ES-I3 (cell line): Measurements from ENCODE around the gene TBX4.

ENCODE experiments used
- H3K36me3 ChIP-seq: 2 replicates; pipeline ENCODE4 v1.6.1; 2013; ENCODE audit warnings: mild to moderate bottlenecking, low read length, control low read depth, moderate library complexity; ENCODE audit not compliant: insufficient read depth
- H3K4me1 ChIP-seq: 2 replicates; pipeline ENCODE4 v1.6.1; 2013; ENCODE audit warnings: mild to moderate bottlenecking, control low read depth, low read length; ENCODE audit not compliant: insufficient read depth
- H3K9ac ChIP-seq: 2 replicates; pipeline ENCODE4 v1.6.1; 2013; ENCODE audit warnings: low read depth, mild to moderate bottlenecking, low read length, moderate library complexity
- H3K9me3 ChIP-seq: 2 replicates; pipeline ENCODE4 v1.6.1; 2013; ENCODE audit warnings: mild to moderate bottlenecking, low read length, moderate library complexity; ENCODE audit not compliant: control insufficient read depth, insufficient read depth

Gene TBX4

GRCh38 chr17:61480414-61480807, 28.2 kb downstream of the TBX4 start:
- no peak overlapping the region for H3K9ac ChIP-seq
- no peaks in the 10 kb centered on the region; the same call in 1 of the 2 replicates for H3K4me1 ChIP-seq
- H3K36me3 ChIP-seq = no peaks in the 10 kb centered on the region
- no peaks in the 10 kb centered on the region for H3K9me3 ChIP-seq

DNA sequence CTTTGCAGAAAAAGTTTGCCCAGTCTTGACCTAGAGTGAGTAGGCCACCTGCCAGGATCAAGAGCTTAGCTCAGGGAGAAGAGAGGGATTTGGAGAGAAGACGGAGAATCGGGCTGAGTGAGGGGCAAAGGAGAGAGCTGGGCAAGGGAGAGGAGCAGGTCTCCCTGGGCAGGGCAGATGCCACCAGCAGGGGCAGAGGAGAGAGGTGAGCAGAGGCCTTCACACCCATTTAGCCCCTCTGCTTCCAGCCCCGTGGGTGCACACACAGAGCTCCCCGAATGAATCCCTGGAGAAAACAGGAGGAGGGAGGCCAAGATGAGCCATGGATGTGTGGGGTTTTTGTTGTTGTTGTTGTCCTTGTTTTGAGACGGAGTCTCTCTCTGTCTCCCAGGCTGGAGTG, 29.2 kb downstream of the TBX4 start:
- H3K36me3 ChIP-seq = no peaks in the 10 kb centered on the region; the same call in 1 of the 2 replicates
- H3K9ac ChIP-seq = no peak overlapping the region

DNA sequence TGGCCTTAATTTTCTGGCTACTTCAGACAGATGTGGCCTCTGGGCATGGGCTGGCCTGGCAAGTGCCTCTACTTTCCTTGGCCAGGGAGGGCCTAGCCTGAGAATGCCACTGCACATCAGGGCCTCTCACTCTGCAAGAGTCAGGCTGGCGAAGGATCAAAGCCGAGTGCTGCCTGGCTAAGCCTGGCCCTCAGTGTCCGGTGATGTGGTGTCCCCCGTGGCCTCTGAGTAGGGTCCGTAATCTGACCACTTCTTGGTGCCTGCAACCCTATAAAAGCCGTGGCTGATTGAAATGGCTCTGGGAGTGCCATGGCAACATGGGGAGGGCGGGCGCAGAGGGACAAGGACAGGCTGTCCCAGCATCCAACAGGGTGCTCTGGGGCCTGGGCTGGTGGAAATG, 30.2 kb downstream of the TBX4 start:
- Histone ChIP-seq H3K9me3 (no peaks in the 10 kb centered on the region), H3K36me3 (no peaks in the 10 kb centered on the region; the same call in 1 of the 2 replicates), H3K9ac (no peak overlapping the region), H3K4me1 (peaks cover 6% of the 10 kb centered on the region; the same call in 1 of the 2 replicates)

More for the DNA sequence above, 29.2 kb downstream of the TBX4 start:
- H3K9me3 ChIP-seq = no peaks in the 10 kb centered on the region
- H3K4me1 ChIP-seq = peaks cover 3% of the 10 kb centered on the region; the same call in 1 of the 2 replicates

- H3K9ac ChIP-seq = no peak overlapping the region
- no peaks in the 10 kb centered on the region for H3K9me3 ChIP-seq
- H3K36me3 ChIP-seq = no peaks in the 10 kb centered on the region; the same call in 1 of the 2 replicates
Measured at GRCh38 chr17:61483778-61484116, 31.5 kb downstream of the TBX4 start.

GRCh38 chr17:61484174-61484573, 32.0 kb downstream of the TBX4 start:
- no peak overlapping the region for H3K9ac ChIP-seq
- H3K36me3 ChIP-seq = no peaks in the 10 kb centered on the region; the same call in 1 of the 2 replicates
- no peaks in the 10 kb centered on the region for H3K9me3 ChIP-seq
- H3K4me1 ChIP-seq = peaks cover 6% of the 10 kb centered on the region; the same call in 1 of the 2 replicates

More at GRCh38 chr17:61483778-61484116, 31.5 kb downstream of the TBX4 start:
- H3K4me1 ChIP-seq = peaks cover 6% of the 10 kb centered on the region; the same call in 1 of the 2 replicates

DNA sequence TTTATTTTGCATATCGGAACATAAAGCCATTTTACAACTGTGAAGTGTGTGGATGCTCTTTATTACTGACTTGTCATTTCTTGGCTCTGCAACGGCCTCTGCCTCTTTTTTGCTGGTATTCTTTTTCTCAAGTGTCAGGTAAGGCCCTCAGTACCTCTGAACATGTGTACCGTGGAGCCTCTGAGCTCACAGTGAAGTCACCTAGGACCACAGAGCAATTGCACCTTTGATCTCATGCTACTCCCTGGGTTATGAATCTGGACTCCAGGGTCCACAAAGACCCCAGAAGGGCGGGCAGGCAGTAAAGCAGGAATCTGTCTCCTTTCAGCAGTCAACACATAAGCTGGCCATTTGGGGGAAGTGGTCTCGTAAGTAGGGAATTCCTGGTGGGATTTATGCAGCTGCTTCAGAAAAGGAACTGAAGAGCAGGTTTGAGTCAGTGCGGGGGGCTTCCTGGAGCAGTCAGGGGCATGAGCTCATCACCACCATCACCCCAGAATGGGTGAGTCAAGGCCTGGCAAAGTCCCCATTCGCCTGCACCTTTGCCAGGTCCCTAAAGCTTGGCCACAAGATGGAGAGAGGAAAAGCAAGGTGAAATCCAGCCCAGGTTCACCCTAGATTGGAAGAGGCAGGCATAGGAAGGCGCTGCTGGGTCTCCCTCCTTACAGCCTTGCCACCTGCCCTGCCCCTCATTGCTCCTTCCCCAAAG, 33.0 kb downstream of the TBX4 start:
- H3K4me1 ChIP-seq = peaks cover 6% of the 10 kb centered on the region; the same call in 1 of the 2 replicates
- no peaks in the 10 kb centered on the region; the same call in 1 of the 2 replicates for H3K36me3 ChIP-seq
- H3K9me3 ChIP-seq = no peaks in the 10 kb centered on the region
- no peak overlapping the region for H3K9ac ChIP-seq

DNA sequence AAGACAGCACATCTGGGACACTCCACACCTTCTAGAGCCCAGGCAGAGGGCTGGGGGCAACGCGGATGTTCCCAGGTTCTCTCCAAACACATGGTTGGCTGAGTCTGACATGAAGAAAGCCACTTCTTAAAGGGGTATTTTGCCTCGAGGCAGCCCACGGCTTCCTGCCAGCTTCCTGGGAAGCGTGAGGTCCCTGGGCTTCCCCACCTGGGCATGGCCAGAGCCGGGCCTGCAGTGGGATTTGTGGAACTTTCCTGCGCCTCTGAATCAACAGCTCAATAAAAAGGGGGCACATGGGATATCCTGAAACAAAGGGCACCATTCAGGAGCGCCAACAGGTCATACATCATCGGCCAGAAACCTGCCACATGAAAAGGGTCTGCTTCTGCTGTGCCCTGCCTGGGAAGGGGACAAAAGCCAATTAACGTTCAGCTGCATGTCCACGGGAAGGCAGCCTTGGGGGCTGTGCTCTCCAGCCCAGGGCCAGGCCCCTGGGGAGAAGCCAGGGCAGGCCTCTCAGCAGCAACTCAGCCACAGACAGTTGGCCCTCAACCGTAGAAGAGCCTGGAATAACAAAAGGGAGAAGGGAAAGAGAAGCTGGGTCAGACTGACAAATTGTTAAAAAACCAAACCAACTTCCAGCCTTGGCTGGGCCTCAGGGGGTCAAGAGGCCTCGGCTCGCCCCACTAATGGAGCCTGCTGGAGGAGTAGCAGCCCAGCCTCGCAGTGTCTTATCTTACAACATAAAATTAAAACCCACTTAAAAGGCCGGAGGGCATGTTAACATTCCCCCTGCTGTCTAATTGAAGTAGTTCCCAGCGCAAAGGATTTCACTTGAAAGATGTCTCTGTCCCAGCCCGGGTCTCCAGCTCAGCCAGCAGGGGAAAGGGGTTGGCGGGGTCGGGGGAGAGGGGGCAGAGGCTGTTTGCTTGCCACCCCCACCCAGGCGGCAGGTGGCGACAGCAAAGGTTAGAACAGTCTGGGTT, 34.2 kb downstream of the TBX4 start:
- H3K9ac ChIP-seq = no peak overlapping the region
- H3K4me1 ChIP-seq = peaks cover 6% of the 10 kb centered on the region; the same call in 1 of the 2 replicates
- no peaks in the 10 kb centered on the region; the same call in 1 of the 2 replicates for H3K36me3 ChIP-seq
- no peaks in the 10 kb centered on the region for H3K9me3 ChIP-seq

DNA sequence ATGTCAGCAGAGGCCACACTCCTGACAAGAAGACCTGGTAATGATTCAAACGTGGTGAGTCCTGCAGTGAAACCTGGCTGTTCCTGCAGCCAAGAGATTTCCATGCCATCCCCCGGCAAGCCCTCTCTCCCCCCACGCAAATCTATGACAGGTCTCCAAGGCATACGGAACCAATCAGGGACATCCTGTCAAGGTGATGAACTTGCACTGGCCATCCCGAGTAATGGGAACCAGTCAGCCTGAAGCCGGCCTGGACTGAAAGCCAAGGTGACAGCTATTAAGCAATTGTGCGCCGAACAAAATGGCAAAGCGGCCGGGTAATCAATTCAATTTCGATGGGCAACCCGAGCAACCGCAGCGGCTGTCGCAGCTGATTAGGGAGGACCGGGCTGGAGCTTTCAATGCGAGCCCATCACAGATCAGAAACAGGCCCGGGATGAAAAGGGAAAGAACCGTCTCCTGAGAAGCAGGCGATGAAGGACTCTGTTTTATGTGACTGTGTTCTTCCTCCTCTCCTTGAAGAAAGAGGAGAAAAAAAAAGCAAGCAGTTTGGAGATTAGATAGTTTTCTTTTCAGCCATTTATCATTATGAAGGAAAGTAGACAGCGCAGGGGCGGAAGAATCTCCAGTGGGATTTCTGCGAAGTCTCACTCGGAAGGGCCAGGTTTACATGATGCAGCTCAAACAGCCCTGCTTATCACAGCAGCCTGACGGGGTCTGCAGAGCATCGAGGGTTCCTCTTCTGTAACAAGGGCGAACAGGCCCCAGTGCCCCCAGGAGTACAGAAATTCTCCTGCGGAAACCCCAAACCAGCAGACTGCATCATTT, 35.2 kb downstream of the TBX4 start:
- Histone ChIP-seq H3K36me3 (no peaks in the 10 kb centered on the region; the same call in 1 of the 2 replicates), H3K9ac (no peak overlapping the region), H3K4me1 (peaks cover 6% of the 10 kb centered on the region; the same call in 1 of the 2 replicates), H3K9me3 (no peaks in the 10 kb centered on the region)

GRCh38 chr17:61487989-61488595, 35.9 kb downstream of the TBX4 start:
- peaks cover 11% of the 10 kb centered on the region; the same call in 1 of the 2 replicates for H3K4me1 ChIP-seq
- H3K9me3 ChIP-seq = no peaks in the 10 kb centered on the region
- no peaks in the 10 kb centered on the region; the same call in 1 of the 2 replicates for H3K36me3 ChIP-seq
- H3K9ac ChIP-seq = no peak overlapping the region

GRCh38 chr17:61488878-61489718, 36.9 kb downstream of the TBX4 start:
- Histone ChIP-seq H3K9me3 (no peaks in the 10 kb centered on the region), H3K4me1 (peaks cover 11% of the 10 kb centered on the region; the same call in 1 of the 2 replicates), H3K36me3 (no peaks in the 10 kb centered on the region; the same call in 1 of the 2 replicates), H3K9ac (no peak overlapping the region)

- H3K4me1 ChIP-seq = peaks cover 11% of the 10 kb centered on the region; the same call in 1 of the 2 replicates
- no peaks in the 10 kb centered on the region; the same call in 1 of the 2 replicates for H3K36me3 ChIP-seq
- no peak overlapping the region for H3K9ac ChIP-seq
- H3K9me3 ChIP-seq = no peaks in the 10 kb centered on the region
Measured at GRCh38 chr17:61489719-61490490, 37.7 kb downstream of the TBX4 start.

GRCh38 chr17:61490540-61490975, 38.3 kb downstream of the TBX4 start:
- Histone ChIP-seq H3K4me1 (peaks cover 12% of the 10 kb centered on the region; the same call in 1 of the 2 replicates), H3K36me3 (no peaks in the 10 kb centered on the region; the same call in 1 of the 2 replicates), H3K9ac (no peak overlapping the region), H3K9me3 (no peaks in the 10 kb centered on the region)
